GM21723 (cell line): ENCODE results near the gene CFAP97D2.
A peak's percentile ranks its signal among the peaks of the same experiment; 100 is the strongest.
"Not testable (repeated sequence)": the region's sequence is repeated elsewhere in the genome, so short reads cannot be mapped to it uniquely, and the experiment has no call there.

ENCODE experiments used
- ATAC-seq: cut with Tn5 transposase; IDR thresholded peaks from one replicate; pipeline ENCODE4 v1.9.1; 2021; ENCODE audit warnings: mild to moderate bottlenecking, moderate library complexity; ENCODE audit not compliant: unreplicated experiment

The CFAP97D2 gene

DNA sequence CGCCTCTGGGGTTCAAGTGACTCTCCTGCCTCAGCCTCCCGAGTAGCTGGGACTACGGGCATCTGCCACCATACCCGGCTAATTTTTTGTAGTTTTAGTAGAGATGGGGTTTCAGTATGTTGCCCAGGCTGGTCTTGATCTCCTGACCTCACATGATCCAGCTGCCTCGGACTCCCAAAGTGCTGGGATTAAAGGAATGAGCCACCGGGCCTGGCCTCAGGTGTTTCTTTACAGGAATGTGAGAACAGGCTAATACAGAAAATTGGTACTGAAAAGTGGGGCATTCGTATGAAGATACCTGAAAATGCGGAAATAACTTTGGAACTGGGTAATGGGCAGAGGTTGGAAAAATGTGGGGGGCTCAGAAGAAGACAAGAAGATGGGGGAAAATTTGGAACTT, 52.8 kb downstream of the CFAP97D2 start:
- ATAC-seq, result no peak

DNA sequence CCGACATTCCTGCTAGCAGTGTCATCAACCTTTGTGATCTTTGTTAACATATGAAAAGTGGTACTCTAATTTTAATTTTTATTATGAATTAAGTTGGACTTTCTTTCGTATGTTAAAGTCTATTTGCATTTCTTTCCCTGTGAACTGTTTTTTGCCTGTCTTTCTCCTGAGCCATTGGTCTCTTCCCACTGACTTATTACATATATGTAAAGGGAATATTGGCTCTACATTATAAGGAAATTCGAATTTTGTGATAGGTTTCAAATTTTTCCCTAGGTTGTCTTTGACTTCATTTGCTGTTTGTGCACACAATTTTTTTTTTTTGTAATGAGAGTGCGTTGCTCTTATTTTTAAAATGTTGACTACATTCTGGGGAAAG, 55.2 kb downstream of the CFAP97D2 start:
- ATAC-seq, result no peak

DNA sequence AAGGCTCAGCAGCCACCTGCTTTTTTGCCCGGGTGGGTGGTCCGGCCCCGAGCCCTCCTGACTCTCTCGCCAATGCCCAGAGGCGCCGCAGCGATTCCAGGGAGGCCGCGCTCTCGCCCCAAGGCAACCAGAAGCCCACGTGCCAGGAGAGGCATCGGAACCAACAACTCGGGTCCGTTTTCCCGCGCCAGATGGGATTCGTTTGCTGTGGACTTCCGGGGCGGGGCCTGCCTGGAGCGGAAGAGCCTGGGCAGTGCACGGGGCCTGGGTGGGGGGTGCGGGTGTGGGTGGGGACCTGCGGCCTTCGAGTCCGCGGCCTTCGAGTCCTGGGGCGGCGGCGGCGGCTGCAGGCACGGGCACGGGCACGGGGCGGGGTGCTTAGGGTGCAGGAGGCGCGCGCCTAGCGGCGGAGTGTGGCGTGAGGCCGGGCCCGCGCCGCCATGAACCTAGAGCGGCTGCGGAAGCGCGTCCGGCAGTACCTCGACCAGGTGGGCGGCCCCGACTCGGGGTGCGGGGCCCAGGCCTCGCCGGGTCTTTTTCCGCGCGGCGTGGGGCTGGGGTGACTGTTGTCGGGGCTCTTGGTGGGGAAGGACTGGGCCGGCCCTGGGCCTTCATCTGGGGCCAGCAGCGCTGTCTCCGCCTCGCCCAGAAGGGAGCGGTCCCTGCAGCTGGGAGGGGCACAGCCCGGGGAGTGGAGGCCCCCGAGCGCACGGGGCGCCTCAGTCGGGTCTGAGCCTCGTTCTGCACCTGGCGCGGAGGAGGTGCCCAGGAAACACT, 55.8 kb downstream of the CFAP97D2 start, which contains the start of gene CDC16:
TSS of gene CDC16 (plus strand) at position 253 of the 777 bp plus-strand sequence. CDS start at position 441, 188 bp downstream.
- ATAC-seq, result peak; percentile 88

DNA sequence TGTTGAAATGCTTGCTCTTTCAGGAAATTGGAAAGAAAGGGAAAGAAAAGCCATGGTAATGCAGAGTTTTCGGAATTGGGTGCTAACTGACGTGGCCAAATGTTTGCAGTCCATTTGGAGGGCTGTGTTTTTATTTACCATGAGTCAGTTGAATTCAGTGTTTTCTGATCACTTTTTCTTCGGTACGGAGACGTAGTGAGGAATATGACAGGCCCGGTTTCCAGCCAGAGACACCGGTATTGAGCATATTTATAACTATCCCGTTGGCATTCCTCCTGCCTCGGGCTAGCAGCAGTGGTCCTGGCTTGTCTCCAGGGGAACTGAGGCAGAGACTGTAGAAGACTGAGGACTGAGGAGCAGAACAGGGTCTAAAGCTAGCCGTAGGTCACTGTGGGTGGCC, 56.6 kb downstream of the CFAP97D2 start:
- no peak for ATAC-seq

DNA sequence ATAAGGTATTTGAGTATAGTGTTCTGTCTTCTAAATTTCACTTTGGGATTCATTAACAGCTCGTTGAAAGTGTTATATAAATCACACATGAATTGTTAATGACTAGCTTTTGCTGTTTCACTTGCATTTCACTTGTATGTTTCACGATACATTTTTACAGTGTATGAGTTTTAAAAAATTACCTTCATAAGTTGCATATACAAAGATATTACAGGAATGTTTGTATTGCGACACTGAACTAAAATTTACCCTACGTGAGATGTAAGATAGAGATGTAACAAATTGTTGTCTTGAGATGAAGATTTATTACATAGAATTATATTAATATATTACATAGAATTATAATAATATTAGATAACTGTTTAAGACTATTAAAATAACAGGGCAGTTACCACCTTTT, 57.2 kb downstream of the CFAP97D2 start:
- no peak for ATAC-seq

DNA sequence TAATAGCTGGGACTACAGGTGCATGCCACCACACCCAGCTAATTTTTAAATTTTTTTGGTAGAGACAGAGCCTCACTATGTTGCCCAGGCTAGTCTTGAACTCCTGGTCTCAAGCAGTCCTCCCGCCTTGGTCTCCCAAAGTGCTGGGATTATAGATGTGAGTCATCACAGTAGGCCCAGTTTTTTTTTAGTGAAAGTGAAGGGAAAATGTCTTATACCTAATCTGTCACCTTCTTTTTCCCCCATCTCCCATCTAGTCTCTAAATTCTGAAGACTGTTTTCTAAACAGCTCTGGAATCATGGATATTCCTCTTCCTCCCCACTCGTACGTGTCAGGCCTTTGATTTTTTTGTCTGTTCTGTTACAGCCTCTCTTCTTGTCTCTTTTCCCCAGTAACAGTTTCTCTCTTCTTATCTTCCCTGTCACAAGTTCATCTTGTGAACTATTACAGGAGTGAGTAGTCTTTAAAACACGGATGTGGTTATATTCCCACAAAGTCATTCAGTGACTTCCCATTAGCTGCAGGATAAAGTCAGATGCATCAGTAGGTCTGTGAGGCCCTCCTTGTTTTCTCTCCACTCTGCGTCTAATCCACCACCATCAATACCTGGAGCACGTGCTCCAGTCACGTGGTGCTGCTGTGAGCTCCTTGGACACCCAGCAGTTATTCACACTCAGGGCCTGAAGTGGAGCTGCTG, 58.5 kb downstream of the CFAP97D2 start:
- no peak for ATAC-seq

DNA sequence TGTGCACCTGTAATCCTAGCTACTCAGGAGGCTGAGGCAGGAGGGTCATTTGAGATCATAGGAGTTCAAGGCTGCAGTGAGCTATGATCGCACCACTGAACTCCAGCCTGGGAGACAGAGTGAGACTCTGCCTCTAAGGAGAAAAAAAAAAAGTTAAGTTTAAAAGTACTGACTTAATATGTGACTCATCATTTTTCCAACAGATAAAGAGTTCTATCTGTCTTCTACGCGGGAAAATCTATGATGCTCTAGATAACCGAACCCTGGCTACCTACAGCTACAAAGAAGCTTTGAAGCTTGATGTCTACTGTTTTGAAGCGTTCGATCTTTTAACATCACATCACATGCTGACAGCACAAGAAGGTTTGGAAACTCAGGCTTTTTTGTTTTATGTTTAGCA, 62.9 kb downstream of the CFAP97D2 start:
- ATAC-seq, result no peak

DNA sequence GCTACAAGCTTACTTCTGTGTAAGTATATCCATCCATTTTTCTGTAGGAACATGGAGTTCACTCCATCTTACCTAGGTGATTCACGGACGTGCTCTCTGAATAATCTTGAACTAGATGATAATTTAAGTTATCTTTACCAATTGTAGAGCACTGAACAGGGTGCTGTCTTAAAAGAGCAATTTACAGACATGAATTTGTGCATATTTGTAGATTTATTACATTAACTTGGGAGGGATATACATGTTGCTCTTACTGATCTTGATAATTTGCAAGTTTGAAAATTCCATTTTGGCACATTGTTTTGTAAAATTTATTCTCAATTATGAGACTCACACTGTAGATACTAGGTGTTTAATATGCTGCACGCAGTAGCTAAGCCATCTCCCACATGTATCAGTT, 64.9 kb downstream of the CFAP97D2 start:
- no peak for ATAC-seq

DNA sequence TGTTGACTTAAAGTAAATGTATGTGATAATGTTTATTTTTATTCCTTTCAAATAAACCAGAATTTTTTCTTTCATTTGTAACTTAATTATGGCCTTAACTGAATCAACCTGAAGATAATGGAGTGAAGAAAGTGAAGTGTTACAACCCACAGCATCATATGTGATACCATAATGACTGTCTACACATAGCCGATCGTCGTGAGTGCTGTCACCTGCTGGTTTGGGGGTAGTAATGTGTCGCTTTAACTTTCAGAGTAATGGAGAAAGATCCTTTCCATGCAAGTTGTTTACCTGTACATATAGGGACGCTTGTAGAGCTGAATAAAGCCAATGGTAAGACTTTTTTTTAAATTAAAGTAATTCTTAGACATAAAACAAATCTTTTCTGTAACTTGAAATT, 65.6 kb downstream of the CFAP97D2 start:
- ATAC-seq, result no peak

DNA sequence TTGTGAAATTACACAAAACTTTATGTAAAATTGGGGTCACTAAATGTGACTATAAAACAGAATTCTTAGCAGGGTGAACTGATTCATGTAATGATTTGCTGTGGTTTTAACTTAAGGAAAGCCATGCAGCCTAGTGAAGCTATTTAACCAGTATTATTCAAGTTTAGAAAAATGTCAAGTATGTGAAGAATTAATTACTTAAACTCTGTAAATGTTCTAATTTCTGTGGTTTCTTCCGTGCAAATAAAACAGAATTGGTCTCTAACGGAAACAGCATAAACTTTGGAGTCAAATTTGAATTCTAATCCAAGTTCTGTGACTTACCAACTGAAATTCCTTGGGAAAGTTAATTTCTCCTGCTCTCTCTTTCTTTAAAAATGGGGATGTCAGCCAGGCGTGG, 69.0 kb downstream of the CFAP97D2 start:
- no peak for ATAC-seq

DNA sequence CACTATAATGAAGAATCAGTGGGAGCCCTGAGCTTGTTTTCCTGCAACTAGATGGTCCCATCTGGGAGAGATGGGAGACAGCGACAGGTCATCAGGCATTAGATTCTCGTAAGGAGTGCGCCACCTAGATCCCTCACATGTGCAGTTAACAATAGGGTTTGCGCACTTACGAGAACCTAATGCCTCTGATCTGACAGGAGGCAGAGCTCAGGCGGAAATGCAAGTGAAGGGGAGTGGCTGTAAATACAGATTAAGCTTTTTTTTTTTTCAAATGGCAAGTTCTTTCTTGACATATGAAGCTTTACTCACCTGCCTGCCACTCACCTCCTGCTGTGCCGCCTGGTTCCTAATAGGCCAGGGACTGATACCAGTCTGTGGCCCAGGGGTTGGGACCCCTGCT, 70.0 kb downstream of the CFAP97D2 start:
- ATAC-seq, result no peak

DNA sequence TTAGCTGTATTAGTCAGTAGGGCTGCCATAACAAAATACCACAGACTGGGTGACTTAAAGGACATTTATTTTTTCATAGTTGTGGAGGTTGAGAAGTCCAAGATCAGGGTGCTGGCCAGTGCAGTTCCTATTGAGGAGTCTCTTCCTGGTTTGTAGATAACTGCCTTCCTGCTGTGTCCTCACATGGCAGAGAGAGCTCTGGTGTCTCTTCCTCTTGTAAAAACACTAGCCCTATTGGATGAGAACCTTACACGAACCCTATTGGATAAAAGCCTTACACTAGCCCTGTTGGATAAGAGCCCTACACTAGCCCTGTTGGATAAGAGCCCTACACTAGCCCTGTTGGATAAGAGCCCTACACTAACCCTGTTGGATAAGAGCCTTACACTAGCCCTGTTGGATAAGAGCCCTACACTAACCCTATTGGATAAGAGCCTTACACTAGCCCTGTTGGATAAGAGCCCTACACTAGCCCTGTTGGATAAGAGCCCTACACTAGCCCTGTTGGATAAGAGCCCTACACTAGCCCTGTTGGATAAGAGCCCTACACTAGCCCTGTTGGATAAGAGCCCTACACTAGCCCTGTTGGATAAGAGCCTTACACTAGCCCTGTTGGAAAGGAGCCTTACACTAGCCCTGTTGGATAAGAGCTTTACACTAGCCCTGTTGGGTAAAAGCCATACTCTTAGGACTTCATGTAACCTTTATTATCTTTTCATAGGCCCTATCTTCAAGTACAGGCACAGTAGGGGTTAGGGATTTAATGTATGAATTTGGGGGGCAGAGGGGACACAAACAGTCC, 72.8 kb downstream of the CFAP97D2 start:
- ATAC-seq, result not testable (repeated sequence)

DNA sequence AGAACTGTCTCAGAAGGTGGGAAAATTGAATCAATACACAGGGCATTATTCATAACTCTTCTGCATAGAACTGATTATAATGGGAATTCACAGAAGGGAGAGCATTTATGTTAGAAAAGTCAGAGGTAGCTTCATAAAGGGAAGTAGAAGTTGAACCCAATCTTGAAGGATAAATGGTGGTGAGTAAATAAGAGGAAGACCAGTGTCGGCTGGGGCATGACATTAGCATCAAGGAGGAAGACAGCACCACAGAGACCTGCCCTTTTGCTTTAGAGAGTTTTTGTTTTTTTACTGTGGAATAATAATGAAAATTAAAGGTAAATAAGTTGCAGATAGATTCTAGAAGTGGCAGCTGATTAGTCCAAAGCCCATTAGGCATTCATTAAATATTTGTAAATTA, 77.5 kb downstream of the CFAP97D2 start:
- no peak for ATAC-seq

DNA sequence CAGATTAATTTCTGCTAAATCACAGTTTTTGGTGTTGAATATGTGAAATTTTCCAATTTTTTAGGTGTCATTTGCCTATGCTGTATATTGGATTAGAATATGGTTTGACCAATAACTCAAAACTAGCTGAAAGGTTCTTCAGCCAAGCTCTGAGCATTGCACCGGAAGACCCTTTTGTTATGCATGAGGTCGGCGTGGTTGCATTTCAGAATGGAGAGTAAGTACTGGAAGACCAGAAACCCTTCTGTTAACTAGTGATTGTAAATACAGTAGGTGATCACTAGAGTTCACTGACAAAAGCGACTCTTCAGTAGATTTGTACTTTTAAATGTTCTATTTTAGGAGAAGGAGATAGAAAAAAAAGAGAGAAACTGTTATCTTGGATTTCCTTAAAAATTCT, 78.0 kb downstream of the CFAP97D2 start:
- ATAC-seq, result no peak

DNA sequence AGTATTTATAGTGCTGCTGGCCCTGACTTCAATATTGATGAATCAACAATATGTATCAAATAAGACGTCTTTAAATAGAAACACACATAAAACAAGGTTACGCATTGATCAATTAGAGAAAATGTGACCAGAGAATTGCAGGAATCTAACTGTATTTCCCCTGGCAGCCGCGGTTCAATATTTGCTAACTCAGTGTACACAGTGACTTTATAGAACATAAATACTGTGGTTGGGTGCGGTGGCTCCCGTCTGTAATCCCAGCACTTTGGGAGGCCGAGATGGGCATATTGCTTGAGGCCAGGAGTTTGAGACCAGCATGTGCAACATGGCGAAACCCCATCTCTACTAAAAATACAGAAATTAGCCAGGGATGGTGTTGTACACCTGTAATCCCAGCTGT, 79.5 kb downstream of the CFAP97D2 start:
- no peak for ATAC-seq

DNA sequence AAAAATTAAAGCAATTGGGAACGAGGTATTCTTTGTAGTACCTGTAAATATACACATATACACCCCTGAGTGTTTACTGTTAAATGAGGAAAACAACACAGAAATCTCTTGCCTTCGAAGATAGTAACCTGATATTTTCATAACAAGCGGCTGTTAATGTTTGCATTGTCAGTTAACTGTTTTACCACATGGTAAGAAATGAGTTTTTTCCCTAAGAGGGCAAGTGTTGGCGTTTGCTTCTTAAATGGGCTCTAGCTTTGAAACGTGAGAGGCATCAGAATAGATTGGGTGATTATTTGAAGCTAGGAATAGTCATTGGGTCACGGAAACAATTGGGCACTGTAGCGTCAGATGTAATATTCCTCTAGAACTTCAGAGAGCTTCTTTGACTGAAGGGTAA, 80.3 kb downstream of the CFAP97D2 start:
- ATAC-seq, result no peak

DNA sequence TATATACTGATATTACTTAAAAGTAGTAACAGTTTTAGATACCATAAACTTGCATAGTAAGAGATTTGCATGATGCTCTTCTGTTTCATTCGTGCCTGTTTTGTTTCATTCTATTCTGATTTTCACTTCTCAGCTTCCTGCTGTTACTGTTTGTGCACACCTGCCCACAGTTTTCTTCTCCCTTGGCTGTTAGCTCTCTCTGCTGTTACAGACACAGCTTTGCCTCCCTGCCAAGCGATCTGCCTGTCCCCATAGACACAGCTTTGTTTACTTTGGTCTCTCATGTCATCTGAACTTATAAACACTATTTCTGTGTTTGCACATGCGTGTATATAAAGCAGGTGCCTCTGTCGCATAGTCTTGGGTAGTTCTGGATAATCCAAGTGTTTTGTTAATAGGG, 80.9 kb downstream of the CFAP97D2 start:
- ATAC-seq, result peak; percentile 61

DNA sequence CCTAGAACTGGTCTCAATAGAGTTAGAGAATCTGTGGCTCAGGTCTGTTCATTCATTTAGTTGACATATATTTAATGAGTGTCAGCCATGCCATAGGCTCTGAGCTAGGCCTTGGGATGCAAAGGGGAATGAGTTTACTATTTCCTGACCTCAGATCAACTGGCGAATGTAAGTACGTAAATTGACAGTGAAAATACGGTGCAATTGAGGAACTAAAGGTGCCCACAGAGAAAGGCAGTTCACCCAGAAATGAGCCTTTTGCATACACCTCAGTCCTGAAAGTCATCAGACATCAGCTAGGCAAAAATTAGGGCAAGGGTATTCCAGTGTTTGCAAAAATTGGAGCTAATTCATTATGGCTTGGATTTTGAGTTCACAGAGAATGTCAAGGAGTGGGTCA, 81.8 kb downstream of the CFAP97D2 start:
- no peak for ATAC-seq

DNA sequence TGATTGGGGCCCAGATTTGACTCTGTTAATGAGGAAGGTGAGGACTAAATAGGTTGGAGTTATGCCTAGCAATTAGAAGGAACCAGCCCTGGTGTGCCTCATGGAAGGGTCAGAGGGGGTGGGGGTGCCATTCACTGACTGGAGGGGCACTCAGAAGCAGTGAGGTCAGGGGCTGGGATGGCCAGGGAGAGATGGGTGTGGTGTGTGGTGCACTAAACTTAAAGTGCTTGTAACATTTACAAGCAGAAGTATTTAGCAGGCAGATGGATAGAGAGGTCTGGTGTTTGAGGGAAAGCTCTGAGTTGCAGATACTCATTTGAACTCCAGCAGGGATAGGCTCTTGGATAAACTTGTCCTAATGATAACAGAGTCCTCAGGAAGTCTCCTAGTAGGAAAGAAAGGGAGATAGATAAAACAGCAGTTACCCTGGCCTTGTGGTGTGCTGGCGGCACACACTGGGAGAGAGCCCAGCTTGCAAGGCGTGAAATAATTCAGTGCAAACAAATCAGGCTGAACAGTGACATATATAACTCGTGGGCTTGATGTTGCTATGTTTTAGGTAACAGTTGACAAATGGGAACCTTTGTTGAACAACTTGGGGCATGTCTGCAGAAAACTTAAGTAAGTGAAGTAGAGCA, 82.4 kb downstream of the CFAP97D2 start:
- ATAC-seq, result no peak

DNA sequence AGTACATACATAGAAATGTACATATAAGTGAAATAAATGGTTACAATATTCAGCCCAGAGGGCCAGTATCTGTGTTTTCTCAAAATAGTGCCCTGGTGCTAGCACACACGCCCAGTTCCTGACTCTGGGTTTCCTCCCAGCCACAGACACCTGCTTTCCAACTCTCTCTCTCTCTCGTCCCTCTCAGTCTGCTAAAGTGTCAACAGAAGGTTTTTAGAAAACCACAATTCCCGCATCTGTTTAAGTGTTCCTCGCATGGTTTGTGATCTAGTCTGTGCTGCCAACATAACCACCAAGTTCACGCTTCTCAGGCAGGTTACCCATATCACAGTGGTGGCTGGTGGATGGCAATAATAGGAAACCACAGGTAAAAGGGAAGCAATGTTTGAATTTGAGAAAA, 84.5 kb downstream of the CFAP97D2 start:
- ATAC-seq, result no peak

DNA sequence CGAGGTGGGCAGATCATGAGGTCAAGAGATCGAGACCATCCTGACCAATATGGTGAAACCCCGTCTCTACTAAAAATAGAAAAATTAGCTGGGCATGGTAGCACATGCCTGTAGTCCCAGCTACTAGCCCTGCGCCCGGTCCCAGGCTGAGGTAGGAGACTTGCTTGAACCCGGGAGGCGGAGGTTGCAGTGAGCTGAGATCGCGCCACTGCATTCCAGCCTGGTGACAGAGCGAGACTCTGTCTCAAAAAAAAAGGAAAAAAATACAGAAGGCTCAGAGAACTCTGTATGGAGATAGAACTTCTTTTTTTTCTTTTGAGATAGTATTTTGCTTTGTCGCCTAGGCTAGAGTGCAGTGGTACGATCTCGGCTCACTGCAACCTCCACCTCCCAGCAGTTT, 85.3 kb downstream of the CFAP97D2 start:
- not testable (repeated sequence) for ATAC-seq
